H1 (cell line): ENCODE measurements around the gene OSCP1. TPM values are rescaled to one million over a fixed set of nuclear protein-coding genes. Genes with fewer than 3 reads are reported as not detected.
A peak's percentile ranks its signal among the peaks of the same experiment; 100 is the strongest.

Experiments
- CTCF ChIA-PET: fragments of 300-600 bp; sonication (Branson Sonifier 250); formaldehyde crosslinking; loops from one replicate; lab custom pipeline; 2021; ENCODE audit not compliant: partially characterized antibody; lab: Charles Lee
- POLR2A ChIA-PET: fragments of 300-600 bp; sonication (Branson Sonifier 250); formaldehyde crosslinking; loops from one replicate; lab custom pipeline; 2021; ENCODE audit warnings: inconsistent platforms; ENCODE audit not compliant: partially characterized antibody; lab: Charles Lee
- DNase-seq, 2 experiments: peaks; one replicate each; pipeline versions ENCODE4 v3.0.0 to v3.0.0-alpha.2; 2010 to 2022; ENCODE audit warnings: low spot score in 2 of 2, low read depth in 1 of 2, mixed read lengths in 1 of 2
- FAIRE-seq: peaks from 2 replicates; lab custom pipeline; 2011; peaks lifted over from hg19 to GRCh38; lab: Jason Lieb, UNC
- H2AFZ ChIP-seq: 2 replicates; pipeline ENCODE4 v1.8.1; 2012; ENCODE audit warnings: low read length, inconsistent platforms
- H2AK5ac ChIP-seq: 2 replicates; pipeline ENCODE4 v1.6.1; 2013; ENCODE audit warnings: low read depth, low read length
- H2BK120ac ChIP-seq: replicated peaks from 2 replicates; pipeline ENCODE3; 2013; ENCODE audit warnings: low read depth, low read length, inconsistent platforms
- H2BK12ac ChIP-seq: 2 replicates; pipeline ENCODE4 v1.6.1; 2013; ENCODE audit warnings: low read depth, low read length
- H2BK15ac ChIP-seq: 2 replicates; pipeline ENCODE4 v1.6.1; 2013; ENCODE audit warnings: low read length
- H2BK20ac ChIP-seq: 2 replicates; pipeline ENCODE4 v1.6.1; 2013; ENCODE audit warnings: low read length
- H2BK5ac ChIP-seq: 2 replicates; pipeline ENCODE4 v1.6.1; 2013; ENCODE audit warnings: low read depth, low read length
- H3K14ac ChIP-seq: 2 replicates; pipeline ENCODE4 v1.6.1; 2013; ENCODE audit warnings: inconsistent platforms; ENCODE audit not compliant: insufficient read length
- H3K18ac ChIP-seq: 2 replicates; pipeline ENCODE4 v1.6.1; 2013; ENCODE audit warnings: low read length; ENCODE audit errors: extremely low read depth
- H3K23ac ChIP-seq: 2 replicates; pipeline ENCODE4 v1.6.1; 2013; ENCODE audit warnings: inconsistent platforms; ENCODE audit not compliant: insufficient read length
- H3K23me2 ChIP-seq: 2 replicates; pipeline ENCODE4 v1.6.1; 2013; ENCODE audit warnings: low read depth, low read length
- H3K27ac ChIP-seq: 2 replicates; pipeline ENCODE4 v1.6.1; 2011; ENCODE audit warnings: low read depth, low read length, inconsistent platforms
- H3K27me3 ChIP-seq, 4 experiments: replicated peaks in 1 of 4; 1 replicate in 1 of 4; 2 replicates in 3 of 4; pipeline versions ENCODE4 v1.6.1 to v1.8.1; 2011 to 2013; ENCODE audit warnings: low read length in 3 of 4, mild to moderate bottlenecking in 3 of 4, inconsistent platforms in 2 of 4, mixed read lengths in 2 of 4, moderate library complexity in 1 of 4; ENCODE audit not compliant: control insufficient read depth in 3 of 4, insufficient read depth in 3 of 4; ENCODE audit errors: extremely low read depth in 1 of 4
- H3K36me3 ChIP-seq, 4 experiments: 2 replicates each; pipeline versions ENCODE4 v1.6.1 to v1.8.1; 2011 to 2013; ENCODE audit warnings: mild to moderate bottlenecking in 4 of 4, low read length in 3 of 4, moderate library complexity in 2 of 4, control low read depth in 1 of 4, inconsistent platforms in 1 of 4; ENCODE audit not compliant: insufficient read depth in 4 of 4, control insufficient read depth in 2 of 4
- H3K4ac ChIP-seq: replicated peaks from 2 replicates; pipeline ENCODE3; 2013; ENCODE audit warnings: low read length, low read depth, mixed read lengths, inconsistent platforms; ENCODE audit not compliant: insufficient read length
- H3K4me1 ChIP-seq, 4 experiments: replicated peaks in 1 of 4; 1 replicate in 1 of 4; 2 replicates in 3 of 4; pipeline versions ENCODE4 v1.6.1 to v1.8.1; 2011 to 2013; ENCODE audit warnings: low read length in 3 of 4, inconsistent platforms in 2 of 4, mixed read lengths in 1 of 4; ENCODE audit not compliant: insufficient read depth in 4 of 4, control insufficient read depth in 3 of 4
- H3K4me2 ChIP-seq, 2 experiments: 2 replicates each; pipeline versions ENCODE4 v1.6.1 to v1.8.1; 2011 to 2013; ENCODE audit warnings: low read depth in 2 of 2, low read length in 2 of 2, control low read depth in 1 of 2, inconsistent platforms in 1 of 2, mild to moderate bottlenecking in 1 of 2; ENCODE audit not compliant: insufficient read depth in 1 of 2
- H3K4me3 ChIP-seq, 4 experiments: fragments of 200-600, 300-600 bp in 1 of 4; sonication (generic), shearing (Covaris generic), sonication (Bioruptor Twin) in 1 of 4; 2 replicates each; pipeline versions ENCODE4 v1.5.1 to v1.8.1; 2011 to 2016; ENCODE audit warnings: low read length in 4 of 4, low read depth in 3 of 4, control low read depth in 2 of 4, inconsistent platforms in 2 of 4, mild to moderate bottlenecking in 2 of 4, mixed read lengths in 1 of 4, moderate library complexity in 1 of 4; ENCODE audit not compliant: insufficient read depth in 2 of 4; ENCODE audit errors: extremely low read depth in 1 of 4
- H3K56ac ChIP-seq: replicated peaks from 2 replicates; pipeline ENCODE3; 2013; ENCODE audit warnings: low read depth, mild to moderate bottlenecking, mixed read lengths, low read length, inconsistent platforms; ENCODE audit not compliant: insufficient read length
- H3K79me1 ChIP-seq: 2 replicates; pipeline ENCODE4 v1.6.1; 2013; ENCODE audit warnings: low read depth, low read length, control low read depth
- H3K79me2 ChIP-seq, 2 experiments: 2 replicates each; pipeline versions ENCODE4 v1.6.1 to v1.8.1; 2012 to 2013; ENCODE audit warnings: low read length in 2 of 2, mild to moderate bottlenecking in 2 of 2, inconsistent platforms in 1 of 2; ENCODE audit not compliant: insufficient read depth in 2 of 2, control insufficient read depth in 1 of 2
- H3K9ac ChIP-seq, 4 experiments: replicated peaks in 1 of 4; 1 replicate in 1 of 4; 2 replicates in 3 of 4; pipeline versions ENCODE4 v1.6.1 to v1.8.1; 2011 to 2013; ENCODE audit warnings: low read depth in 3 of 4, low read length in 3 of 4, control low read depth in 2 of 4, mild to moderate bottlenecking in 2 of 4, moderate library complexity in 2 of 4, inconsistent platforms in 1 of 4; ENCODE audit errors: extremely low read depth in 1 of 4
- H3K9me3 ChIP-seq, 2 experiments: 2 replicates each; pipeline versions ENCODE4 v1.6.1 to v1.8.1; 2012 to 2013; ENCODE audit warnings: mild to moderate bottlenecking in 2 of 2, moderate library complexity in 2 of 2, control low read depth in 1 of 2, inconsistent platforms in 1 of 2, low read depth in 1 of 2, low read length in 1 of 2, mixed read lengths in 1 of 2; ENCODE audit not compliant: insufficient read depth in 2 of 2
- H4K20me1 ChIP-seq, 2 experiments: replicated peaks in 1 of 2; 2 replicates each; pipeline versions ENCODE3 to v1.8.1; 2011 to 2013; ENCODE audit warnings: inconsistent platforms in 2 of 2, low read length in 2 of 2, mild to moderate bottlenecking in 1 of 2; ENCODE audit not compliant: insufficient read depth in 2 of 2, control insufficient read depth in 1 of 2
- H4K5ac ChIP-seq: 2 replicates; pipeline ENCODE4 v1.6.1; 2013; ENCODE audit warnings: low read length, low read depth, mixed read lengths, inconsistent platforms; ENCODE audit not compliant: insufficient read length
- H4K8ac ChIP-seq: 2 replicates; pipeline ENCODE4 v1.8.0; 2013; ENCODE audit warnings: mild to moderate bottlenecking, moderate library complexity, low read length, inconsistent platforms; ENCODE audit not compliant: insufficient read depth; ENCODE audit errors: extremely low read depth
- H4K91ac ChIP-seq: replicated peaks from 2 replicates; pipeline ENCODE3; 2013; ENCODE audit warnings: low read length, mixed read lengths, inconsistent platforms; ENCODE audit not compliant: insufficient read length
- ATF3 ChIP-seq: IDR thresholded peaks from 2 replicates; pipeline ENCODE4 v1.6.1; 2011; ENCODE audit warnings: low read depth, mild to moderate bottlenecking, low read length; ENCODE audit not compliant: insufficient read depth
- GTF2F1 ChIP-seq: IDR thresholded peaks from 2 replicates; pipeline ENCODE4 v1.6.1; 2012; ENCODE audit warnings: low read depth, low read length, improper control_type of control experiment, borderline replicate concordance
- KDM1A ChIP-seq: fragments of 200-600, 300-600 bp; sonication (generic); IDR thresholded peaks from 2 replicates; pipeline ENCODE4 v1.7.1; 2016; ENCODE audit warnings: mild to moderate bottlenecking, low read length, borderline replicate concordance
- KDM4A ChIP-seq: IDR thresholded peaks from one replicate; pipeline ENCODE4 v1.7.1; 2012; ENCODE audit warnings: low read depth, mild to moderate bottlenecking, moderate library complexity, low read length, inconsistent platforms; ENCODE audit not compliant: severe bottlenecking
- WGBS, 2 experiments: shearing (Covaris generic) in 1 of 2; methylation state at CpG; one replicate each; pipeline versions ENCODE4 v1.1.6 to v1.1.7; 2013 to 2015; ENCODE audit warnings: low lambda C conversion rate in 2 of 2, mixed read lengths in 2 of 2, inconsistent platforms in 1 of 2, low coverage in 1 of 2, missing lambda C conversion rate in 1 of 2; ENCODE audit not compliant: insufficient replicate concordance in 2 of 2, insufficient coverage in 1 of 2, insufficient read length in 1 of 2; ENCODE audit errors: extremely low coverage in 1 of 2, missing lambda C conversion rate in 1 of 2; 5-methylcytosine and 5-hydroxymethylcytosine counted together
- polyA plus RNA-seq, 7 experiments: library from polyadenylated mRNA; depleted of rRNA in 3 of 7; stranded (reverse) in 5 of 7; unstranded in 2 of 7; fragments of >200 nt in 5 of 7; fragments of 200-250 nt in 2 of 7; gene quantifications; 1 replicate in 5 of 7; 2 replicates in 1 of 7; 4 replicates in 1 of 7; pipeline versions ENCODE4 v1.2.1 to v1.2.3, GENCODE V29; 2011 to 2013; ENCODE audit warnings: missing spikeins in 2 of 7, mixed read lengths in 2 of 7
- total RNA-seq: library from RNA; stranded (reverse); fragmentation: NEBNext Ultra II Directional; extraction: Animal tissue kit (Norgen Biotek cat#: 25700); gene quantifications from 2 replicates; pipeline ENCODE4 v1.2.1, GENCODE V29; 2021

The OSCP1 gene
- total and polyA plus RNA-seq, 2 of the 8 experiments (the other 6 are each of a cell fraction or from before 2014, with no cell fraction given): 1.8 to 3.3 TPM

GRCh38 chr1:36448530-36449056 lies 1.7 kb downstream of the OSCP1 start:
- Histone ChIP-seq H2BK12ac (no peak overlapping the region), H3K18ac (no peak overlapping the region), H4K8ac (no peak overlapping the region), H2BK5ac (no peak overlapping the region), H3K4me1 (no peaks in the 10 kb centered on the region; a peak in 1 of 7 replicates), H2BK15ac (no peak overlapping the region), H3K79me2 (no peaks in the 10 kb centered on the region), H3K4ac (no peak overlapping the region), H2AFZ (no peak overlapping the region), H2BK20ac (no peak overlapping the region), H3K4me2 (no peak overlapping the region), H4K91ac (no peak overlapping the region), H2BK120ac (no peak overlapping the region), H2AK5ac (no peak overlapping the region), H3K56ac (no peak overlapping the region), H3K9ac (peak overlapping the region in 1 of 4 experiments; percentile 7; a peak in 1 of 7 replicates), H3K23me2 (no peaks in the 10 kb centered on the region; the same call in 1 of the 2 replicates), H3K4me3 (no peak overlapping the region), H3K36me3 (no peaks in the 10 kb centered on the region), H3K23ac (no peak overlapping the region), H3K14ac (no peak overlapping the region), H4K5ac (no peak overlapping the region), H3K79me1 (no peaks in the 10 kb centered on the region), H3K27ac (no peak overlapping the region), H4K20me1 (no peaks in the 10 kb centered on the region), H3K27me3 (no peaks in the 10 kb centered on the region), H3K9me3 (no peaks in the 10 kb centered on the region)
- ChIA-PET CTCF (interaction anchor here (0.6 to 3.5 kb wide), 4 partner anchors 11 to 25 kb away, joined by 4 to 11 read pairs (median 6); partner anchors contain the start of gene MRPS15), POLR2A (interaction anchor here (0.7 to 3.5 kb wide), 3 partner anchors 8 to 14 kb away, joined by 3 to 43 read pairs (median 3); partner anchors contain the start of gene MRPS15)
- DNase-seq (no peak), FAIRE-seq (no peak)
- TF ChIP-seq ATF3: no peak
- TF ChIP-seq KDM4A: no peak
- TF ChIP-seq KDM1A: no peak
- TF ChIP-seq GTF2F1: no peak
- 86% methylated on average over 4 of the region's 4 CpGs; no CpG with 5 or more reads in 1 of the 2 experiments for WGBS, 2 experiments
